Measurements from ENCODE around the gene C19orf44.

C19orf44 gene

DNA sequence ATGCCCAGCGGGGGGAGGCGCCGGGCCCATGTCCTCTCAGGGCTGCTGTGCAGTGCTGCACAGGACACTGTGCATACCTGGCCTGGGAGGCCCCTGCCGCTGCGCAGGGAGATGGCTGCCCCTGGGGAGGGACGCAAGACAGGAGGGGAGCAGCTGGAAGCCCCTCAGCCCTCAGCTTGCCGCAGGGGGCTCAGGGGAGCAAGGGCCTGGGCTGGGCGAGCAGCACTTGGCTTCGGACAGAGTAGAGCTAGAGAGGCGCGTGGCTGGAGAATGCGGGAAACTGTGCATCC lies 35.1 kb downstream of the C19orf44 start:
- H3K4me3 ChIP-seq (ENCODE audit: low read length) = no peak overlapping the region
- TF ChIP-seq, protein P1, sequence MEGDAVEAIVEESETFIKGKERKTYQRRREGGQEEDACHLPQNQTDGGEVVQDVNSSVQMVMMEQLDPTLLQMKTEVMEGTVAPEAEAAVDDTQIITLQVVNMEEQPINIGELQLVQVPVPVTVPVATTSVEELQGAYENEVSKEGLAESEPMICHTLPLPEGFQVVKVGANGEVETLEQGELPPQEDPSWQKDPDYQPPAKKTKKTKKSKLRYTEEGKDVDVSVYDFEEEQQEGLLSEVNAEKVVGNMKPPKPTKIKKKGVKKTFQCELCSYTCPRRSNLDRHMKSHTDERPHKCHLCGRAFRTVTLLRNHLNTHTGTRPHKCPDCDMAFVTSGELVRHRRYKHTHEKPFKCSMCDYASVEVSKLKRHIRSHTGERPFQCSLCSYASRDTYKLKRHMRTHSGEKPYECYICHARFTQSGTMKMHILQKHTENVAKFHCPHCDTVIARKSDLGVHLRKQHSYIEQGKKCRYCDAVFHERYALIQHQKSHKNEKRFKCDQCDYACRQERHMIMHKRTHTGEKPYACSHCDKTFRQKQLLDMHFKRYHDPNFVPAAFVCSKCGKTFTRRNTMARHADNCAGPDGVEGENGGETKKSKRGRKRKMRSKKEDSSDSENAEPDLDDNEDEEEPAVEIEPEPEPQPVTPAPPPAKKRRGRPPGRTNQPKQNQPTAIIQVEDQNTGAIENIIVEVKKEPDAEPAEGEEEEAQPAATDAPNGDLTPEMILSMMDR (conservative IDR thresholded peaks at IDR 0.05; ENCODE audit: low read length) = no peak
- DNase-seq (ENCODE audit: low read depth) = no peak

DNA sequence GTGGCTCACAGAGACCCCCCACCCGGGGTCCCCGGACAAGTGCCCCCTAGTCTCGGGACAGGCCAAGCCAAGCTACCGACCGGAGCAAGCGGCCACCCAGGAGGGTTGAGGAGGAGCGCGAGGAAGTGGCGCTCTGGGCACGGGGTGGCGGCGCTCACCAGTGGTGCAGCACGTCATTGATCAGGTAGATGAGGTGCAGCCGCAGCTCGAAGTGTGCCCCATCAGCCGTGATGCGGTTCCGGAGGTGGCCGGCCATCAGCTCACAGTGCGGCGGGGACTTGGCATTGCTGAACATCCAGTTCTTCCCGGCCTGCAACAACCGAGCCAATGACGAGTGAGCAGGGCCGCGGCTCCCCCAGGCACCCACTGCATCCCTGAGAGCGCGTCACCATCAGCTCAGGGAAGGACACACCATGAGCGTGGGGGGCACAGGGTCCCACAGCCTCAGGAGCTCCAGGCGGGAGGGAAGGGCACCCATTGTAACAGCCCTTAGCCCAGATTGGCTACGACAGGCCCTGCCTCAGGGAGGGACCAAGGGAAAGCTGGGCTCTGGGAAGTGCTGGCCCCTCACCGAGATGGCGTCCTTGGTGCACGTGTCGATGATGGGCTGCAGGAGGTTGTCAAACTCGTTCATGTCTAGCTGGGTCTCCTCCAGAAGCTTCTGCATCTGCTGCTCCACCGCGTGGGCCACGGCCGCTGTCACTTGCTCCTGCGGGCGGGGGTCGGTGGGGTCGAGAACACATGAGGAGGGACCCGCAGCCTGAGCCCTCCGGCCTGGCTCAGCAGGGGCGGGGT lies 36.4 kb downstream of the C19orf44 start:
- H3K4me3 ChIP-seq (ENCODE audit: low read length) = no peak overlapping the region
- TF ChIP-seq, protein P1 (conservative IDR thresholded peaks at IDR 0.05; ENCODE audit: low read length) = no peak
- no peak for DNase-seq (ENCODE audit: low read depth)

DNA sequence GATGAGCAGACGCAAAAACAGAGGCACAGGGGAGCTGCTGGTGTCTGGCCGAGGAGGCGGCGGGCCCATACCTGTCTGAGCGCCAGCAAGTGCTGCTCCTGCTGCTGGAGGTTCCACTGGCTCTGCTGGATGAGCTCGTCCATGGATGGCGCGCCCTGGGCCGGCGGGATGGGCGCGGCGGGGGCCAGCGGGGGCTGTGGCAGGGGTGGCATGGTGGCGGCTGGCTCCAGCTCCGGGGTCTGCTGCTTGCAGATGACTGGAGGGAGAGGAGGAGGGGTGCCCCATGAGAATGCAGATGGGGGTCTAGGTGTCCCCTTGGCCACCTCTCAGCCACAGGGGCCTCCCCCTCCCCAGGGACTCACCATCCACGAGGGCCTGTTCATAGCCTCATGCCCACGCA lies 39.2 kb downstream of the C19orf44 start:
- no peak for DNase-seq (ENCODE audit: low read depth)
- TF ChIP-seq, protein P1 (conservative IDR thresholded peaks at IDR 0.05; ENCODE audit: low read length) = no peak
- no peak overlapping the region for H3K4me3 ChIP-seq (ENCODE audit: low read length)

DNA sequence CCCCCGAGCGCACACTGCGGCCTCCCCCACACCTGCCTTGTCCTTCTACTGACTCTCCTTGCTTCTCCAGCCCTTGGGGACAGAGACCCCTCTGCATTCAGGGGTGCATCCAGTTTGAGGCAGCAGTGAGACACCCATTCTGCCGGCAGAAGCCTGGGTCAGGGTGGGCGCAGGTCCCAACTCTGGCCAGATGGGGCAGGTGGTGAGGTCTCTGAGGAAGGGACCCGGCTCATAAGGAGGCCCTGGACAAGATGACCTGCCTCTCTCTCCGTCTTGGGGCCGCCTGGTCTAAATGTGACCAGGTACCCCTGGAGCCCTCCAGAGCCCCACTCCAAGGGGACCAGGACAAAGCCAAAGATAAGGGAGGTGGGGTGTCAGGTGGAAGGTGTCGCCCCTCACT lies 39.9 kb downstream of the C19orf44 start:
- no peak for DNase-seq (ENCODE audit: low read depth)
- H3K4me3 ChIP-seq (ENCODE audit: low read length) = no peak overlapping the region
- TF ChIP-seq, protein P1 (conservative IDR thresholded peaks at IDR 0.05; ENCODE audit: low read length) = no peak

DNA sequence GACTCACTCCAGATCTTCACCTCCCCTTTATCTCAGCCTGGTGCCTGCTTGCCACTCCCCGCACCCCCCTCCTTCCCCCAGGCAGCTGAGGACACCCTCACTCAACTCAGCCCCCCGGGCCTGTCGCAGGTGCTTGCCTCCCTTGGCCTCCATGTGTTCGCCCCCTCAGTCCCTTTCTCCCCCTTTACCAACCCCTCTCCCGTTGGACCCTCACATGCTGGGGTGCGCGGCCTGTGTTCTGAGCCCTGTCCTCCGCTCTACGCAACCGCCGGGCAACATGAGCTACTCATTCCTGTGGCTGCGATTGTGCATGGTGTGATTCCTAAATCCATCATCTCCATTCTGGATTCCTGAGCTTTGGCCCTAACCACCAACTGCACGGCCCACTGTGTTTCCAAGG lies 40.9 kb downstream of the C19orf44 start:
- H3K4me3 ChIP-seq (ENCODE audit: low read length) = no peak overlapping the region
- DNase-seq (ENCODE audit: low read depth) = no peak
- TF ChIP-seq, protein P1 (conservative IDR thresholded peaks at IDR 0.05; ENCODE audit: low read length) = no peak

GRCh38 chr19:16540948-16541347 lies 44.8 kb downstream of the C19orf44 start:
- TF ChIP-seq, protein P1 (conservative IDR thresholded peaks at IDR 0.05; ENCODE audit: low read length) = no peak
- no peak for DNase-seq (ENCODE audit: low read depth)
- H3K4me3 ChIP-seq (ENCODE audit: low read length) = peak overlapping the region; percentile 91

DNA sequence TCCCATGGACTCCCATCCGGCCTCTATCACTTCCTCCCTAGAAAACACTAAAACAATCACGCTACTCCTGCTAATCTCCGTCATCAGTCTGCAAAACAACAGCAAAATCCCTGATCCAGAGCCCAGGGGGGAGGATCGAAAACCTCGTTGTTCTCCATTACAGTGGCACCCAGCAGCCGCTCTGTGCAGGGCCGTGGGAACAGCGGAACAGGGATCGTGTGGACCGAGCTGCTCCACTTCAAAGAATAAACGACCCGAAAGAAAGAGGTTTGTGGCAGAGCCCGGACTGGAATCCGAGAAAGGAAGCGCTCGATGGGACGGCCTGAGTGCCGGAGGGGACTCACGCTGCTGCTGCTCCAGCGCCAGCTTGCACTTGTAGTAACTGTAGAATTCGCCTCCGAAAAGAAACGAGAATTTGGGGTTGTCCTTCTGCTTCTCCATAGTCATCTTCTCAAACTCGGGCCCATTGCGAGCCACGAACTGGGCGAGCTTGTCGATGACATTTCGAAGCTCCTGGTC lies 45.4 kb downstream of the C19orf44 start:
- TF ChIP-seq, protein P1 (conservative IDR thresholded peaks at IDR 0.05; ENCODE audit: low read length) = no peak
- peak overlapping the region; percentile 91 for H3K4me3 ChIP-seq (ENCODE audit: low read length)
- DNase-seq (ENCODE audit: low read depth) = peak; percentile 6

Measured in AG10803 (cell line).